ENCODE measurements around the gene ADAM19.

The ADAM19 gene

DNA sequence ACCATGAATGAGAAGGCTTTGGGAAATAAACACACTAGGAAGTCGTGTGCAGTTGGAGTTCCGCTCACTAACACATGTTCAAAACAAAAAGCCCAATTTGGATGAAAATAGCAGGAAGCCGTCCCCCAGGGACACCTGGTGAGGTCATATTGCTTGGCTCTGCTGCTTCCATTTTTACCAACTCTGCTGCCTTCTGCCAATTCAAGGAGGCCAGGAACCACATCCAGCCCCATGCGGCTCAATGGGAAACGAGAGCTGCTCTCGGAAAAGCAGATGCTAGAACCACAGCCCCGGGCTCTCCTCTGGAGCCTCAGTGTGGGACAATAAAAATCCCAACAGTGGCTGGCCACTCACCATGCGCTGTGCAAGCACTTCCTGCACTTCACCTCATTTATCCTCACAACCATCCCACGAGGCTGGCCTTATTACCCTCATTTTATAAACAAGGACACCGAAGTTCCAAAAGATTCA, 13.4 kb downstream of the ADAM19 start:
- no peak for DNase-seq
- TF ChIP-seq GATA1 (IDR thresholded peaks at IDR 0.05; ENCODE audit: low read depth, low read length) (no peak), POLR2A (IDR thresholded peaks at IDR 0.05; ENCODE audit: low read length) (no peak)

DNA sequence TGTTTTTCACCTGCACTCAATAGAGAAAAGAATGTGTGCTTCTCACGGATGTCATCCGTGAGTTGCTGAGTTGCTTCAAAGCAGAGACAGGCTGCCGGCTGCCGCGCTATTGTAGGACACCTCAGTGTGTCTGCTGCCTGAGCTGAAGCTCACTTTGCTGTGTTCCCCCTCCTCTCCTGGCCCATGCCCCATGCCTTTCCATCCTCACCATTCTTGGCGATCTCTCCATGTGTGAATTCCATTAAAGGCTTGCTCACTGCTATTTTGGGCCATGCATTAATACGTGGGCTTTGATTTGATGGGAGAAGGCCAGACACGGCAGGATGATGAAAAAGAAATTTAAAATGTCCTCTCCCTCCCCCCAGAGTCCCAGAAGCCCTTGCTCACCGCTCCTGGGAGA, 14.5 kb downstream of the ADAM19 start:
- no peak for DNase-seq
- TF ChIP-seq POLR2A (IDR thresholded peaks at IDR 0.05; ENCODE audit: low read length) (no peak), GATA1 (IDR thresholded peaks at IDR 0.05; ENCODE audit: low read depth, low read length) (no peak)

DNA sequence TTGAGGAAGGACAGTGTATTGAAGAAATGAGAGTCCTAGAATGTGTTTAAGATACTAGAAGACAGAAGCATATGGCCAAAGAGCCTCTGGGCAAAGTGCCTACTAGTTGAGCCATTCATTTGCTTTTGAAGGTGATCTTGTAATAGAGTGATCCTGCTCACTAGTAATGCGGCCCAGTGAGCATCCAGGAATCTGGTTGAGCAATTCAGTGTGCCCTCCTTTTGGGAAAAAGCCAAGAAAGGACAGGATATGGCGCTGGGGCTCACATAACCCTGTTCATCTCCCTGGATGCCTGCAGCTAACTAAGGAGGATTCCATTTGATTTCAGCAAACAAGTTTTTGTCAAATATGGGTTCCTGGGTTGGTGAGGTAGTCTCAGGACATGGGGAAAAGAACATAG, 16.3 kb downstream of the ADAM19 start:
- no peak for TF ChIP-seq GATA1 (IDR thresholded peaks at IDR 0.05; ENCODE audit: low read depth, low read length)
- TF ChIP-seq POLR2A (IDR thresholded peaks at IDR 0.05; ENCODE audit: low read length): no peak
- DNase-seq: no peak

DNA sequence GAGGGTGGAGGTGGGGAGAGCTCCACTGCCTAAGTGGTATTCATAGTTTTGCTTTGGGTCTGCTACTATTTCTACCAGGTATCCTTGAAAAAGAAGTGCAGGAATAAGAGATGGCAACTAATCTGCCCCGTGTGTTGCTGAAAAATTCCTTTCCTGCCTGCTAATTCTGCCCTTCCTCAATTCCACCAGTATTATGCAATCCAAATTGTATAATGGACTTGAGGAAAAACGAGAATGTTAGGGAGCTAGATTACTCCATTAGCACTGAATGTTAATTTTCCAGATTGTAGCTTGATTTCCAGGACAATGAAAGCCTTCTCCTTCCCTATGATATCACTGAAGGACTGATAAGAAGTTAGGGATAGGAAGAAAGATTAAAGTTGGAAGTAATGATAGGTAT, 16.9 kb downstream of the ADAM19 start:
- TF ChIP-seq GATA1 (IDR thresholded peaks at IDR 0.05; ENCODE audit: low read depth, low read length) (no peak), POLR2A (IDR thresholded peaks at IDR 0.05; ENCODE audit: low read length) (no peak)
- DNase-seq: no peak

DNA sequence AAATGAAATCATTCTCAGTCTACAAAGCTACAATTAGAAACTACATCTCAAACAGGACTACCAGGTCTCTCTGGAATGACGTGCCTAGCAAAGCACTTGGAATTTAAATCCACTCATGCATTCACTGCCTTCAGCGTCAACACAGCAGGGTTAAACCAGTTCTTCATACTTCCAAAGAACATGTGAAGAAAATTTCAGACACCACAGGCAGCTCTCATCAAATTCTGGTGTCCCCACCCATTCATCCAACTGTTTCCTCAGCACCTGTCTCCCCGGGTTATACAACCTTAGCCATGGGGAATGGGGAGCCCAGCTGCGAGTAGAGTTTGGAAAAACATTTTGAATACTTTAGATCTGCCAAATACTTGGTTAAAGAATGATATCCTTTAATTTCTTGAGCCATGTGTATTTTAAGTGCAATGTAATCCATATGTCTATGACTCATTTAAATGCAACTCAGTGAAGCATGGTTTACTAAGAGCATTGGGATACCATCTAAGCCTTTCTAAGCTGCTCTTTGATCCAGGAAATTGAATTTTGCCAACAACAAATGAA, 17.5 kb downstream of the ADAM19 start:
- TF ChIP-seq POLR2A (IDR thresholded peaks at IDR 0.05; ENCODE audit: low read length): no peak
- TF ChIP-seq GATA1 (IDR thresholded peaks at IDR 0.05; ENCODE audit: low read depth, low read length): no peak
- DNase-seq: no peak

DNA sequence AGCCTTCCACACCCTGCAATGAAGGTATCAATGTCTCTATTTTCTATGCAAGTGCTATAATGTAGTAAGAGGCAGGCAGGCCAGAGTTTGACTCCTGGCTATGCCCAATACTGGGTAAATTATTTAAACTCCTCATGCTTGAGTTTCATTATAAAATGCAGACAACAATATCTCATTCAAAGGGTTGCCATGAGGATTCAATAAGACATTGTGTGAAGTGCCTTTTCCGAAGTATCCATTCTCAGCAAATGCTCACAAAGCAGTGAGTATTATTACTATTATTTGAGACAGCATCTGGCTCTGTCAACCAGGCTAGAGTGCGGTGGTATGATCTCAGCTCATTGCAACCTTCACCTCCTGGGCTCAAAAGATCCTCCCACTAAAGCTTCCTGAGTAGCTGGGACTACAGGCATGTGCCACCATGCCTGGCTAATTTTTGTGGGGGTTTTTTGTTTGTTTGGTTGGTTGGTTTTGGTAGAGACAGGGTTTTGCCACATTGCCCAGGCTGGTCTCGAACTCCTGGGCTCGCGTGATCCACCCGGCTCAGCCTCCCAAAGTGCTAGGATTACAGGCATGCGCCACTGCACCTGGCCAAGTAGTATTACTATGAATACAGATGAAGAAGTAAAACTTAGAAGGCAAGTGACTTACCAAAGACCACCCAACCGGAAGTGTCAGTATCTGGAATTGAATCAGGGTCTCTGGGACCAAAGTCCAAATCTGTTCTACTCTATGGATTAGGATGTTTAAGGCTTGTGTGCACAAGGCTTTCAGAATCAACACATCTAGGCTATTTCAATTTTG, 18.8 kb downstream of the ADAM19 start:
- TF ChIP-seq GATA1 (IDR thresholded peaks at IDR 0.05; ENCODE audit: low read depth, low read length): no peak
- no peak for TF ChIP-seq POLR2A (IDR thresholded peaks at IDR 0.05; ENCODE audit: low read length)
- no peak for DNase-seq

DNA sequence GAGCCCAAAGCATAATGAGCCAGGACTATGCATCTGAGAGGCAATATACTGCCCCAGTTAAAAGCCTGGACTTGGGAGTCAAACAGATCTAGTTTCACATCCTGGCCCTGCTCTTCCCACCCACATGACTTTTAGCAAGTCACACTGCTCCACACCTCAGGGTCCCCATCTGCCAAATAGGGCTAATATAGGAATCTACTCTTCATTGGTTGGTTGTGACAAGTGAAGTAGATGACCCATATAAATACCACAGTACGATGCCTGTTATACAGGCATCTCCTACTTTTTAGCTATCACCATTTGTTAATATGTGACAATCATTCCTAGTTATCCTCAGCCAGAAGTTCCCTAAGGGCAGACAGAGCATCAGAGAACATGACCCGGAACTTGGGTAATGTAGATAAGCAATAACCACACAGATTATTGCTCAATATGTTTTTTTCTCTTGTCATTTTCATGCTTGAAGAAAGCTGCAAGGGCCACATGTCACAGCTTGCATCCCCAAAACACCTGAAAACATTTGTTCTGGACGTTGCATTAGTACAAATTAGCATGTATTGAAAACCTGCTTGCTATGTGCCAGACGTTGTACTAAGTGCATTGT, 20.4 kb downstream of the ADAM19 start:
- no peak for DNase-seq
- TF ChIP-seq GATA1 (IDR thresholded peaks at IDR 0.05; ENCODE audit: low read depth, low read length) (no peak), POLR2A (IDR thresholded peaks at IDR 0.05; ENCODE audit: low read length) (no peak)

DNA sequence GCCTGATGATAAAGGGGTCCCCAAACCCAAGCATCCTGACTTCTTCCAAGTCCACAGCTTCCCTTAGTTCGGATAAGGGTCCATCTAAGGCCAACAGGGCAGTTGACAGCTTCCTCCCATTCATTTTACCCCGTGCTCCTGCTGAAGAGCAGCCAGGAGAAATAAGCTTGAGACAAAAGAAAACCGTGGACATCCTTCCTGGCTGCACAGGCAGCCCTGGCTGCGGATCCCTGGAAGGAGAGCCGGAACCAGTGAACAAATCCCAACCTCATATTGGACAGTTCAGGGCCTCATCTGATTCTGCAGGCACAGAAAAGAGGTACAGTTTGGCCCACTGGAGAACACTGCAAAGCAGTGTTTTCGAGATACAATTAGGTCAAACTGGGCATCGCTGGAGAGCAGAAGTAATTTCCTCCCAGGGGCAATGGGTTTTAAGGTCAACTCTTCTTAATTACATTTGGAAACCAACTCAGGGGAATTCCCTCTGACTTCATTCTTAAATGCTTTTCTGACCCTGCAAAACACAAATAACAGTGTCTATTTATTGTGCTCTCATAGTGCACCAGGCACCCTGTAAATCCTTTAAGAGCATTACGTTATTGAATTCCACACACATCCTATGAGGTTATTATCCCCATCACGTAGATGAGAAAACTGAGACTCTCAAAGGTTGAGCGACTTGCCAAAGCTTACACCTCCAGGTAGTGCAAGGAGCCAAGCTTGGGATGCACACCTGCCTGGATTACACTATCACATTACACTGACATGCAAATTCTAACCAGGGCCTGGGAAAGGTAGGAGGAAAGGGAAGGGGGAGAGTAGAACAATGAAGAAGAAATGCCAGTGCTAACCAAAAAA, 21.2 kb downstream of the ADAM19 start:
- TF ChIP-seq GATA1 (IDR thresholded peaks at IDR 0.05; ENCODE audit: low read depth, low read length) (no peak), POLR2A (IDR thresholded peaks at IDR 0.05; ENCODE audit: low read length) (no peak)
- no peak for DNase-seq

DNA sequence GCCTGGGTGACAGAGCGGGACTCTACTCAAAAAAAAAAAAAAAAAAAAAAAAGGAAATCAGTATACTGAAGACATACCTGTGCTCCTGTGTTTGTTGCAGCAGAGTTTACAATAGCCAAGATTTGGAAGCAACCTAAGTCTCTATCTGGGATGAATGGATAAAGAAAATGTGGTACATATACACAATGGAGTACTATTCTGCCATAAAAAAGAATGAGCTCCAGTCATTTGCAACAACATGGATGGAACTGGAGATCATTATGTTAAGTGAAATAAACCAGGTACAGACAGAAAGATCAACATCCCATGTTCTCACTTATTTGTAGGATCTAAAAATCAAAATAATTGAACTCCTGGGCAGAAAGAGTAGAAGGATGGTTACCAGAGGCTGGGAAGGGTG, 22.9 kb downstream of the ADAM19 start:
- no peak for DNase-seq
- TF ChIP-seq GATA1 (IDR thresholded peaks at IDR 0.05; ENCODE audit: low read depth, low read length) (no peak), POLR2A (IDR thresholded peaks at IDR 0.05; ENCODE audit: low read length) (no peak)

DNA sequence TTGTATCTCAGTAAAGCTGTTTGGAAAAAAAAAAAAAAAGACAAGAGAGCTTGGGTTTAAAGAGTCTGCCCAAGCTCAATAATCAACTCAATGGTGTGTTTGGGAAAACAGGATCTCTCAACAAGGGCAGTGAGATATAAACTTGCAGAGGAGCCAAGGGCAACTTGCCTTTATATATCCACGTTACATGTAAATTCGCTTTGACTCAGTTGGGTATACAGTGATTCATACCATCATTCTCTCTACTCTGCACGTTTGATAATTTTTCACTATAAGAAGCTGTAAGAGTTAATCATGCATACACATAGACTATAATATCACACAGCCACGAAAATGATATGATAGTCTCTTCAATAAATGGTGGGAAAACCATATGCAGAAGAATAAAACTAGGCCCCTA, 24.9 kb downstream of the ADAM19 start:
- TF ChIP-seq GATA1 (IDR thresholded peaks at IDR 0.05; ENCODE audit: low read depth, low read length) (no peak), POLR2A (IDR thresholded peaks at IDR 0.05; ENCODE audit: low read length) (no peak)
- no peak for DNase-seq

DNA sequence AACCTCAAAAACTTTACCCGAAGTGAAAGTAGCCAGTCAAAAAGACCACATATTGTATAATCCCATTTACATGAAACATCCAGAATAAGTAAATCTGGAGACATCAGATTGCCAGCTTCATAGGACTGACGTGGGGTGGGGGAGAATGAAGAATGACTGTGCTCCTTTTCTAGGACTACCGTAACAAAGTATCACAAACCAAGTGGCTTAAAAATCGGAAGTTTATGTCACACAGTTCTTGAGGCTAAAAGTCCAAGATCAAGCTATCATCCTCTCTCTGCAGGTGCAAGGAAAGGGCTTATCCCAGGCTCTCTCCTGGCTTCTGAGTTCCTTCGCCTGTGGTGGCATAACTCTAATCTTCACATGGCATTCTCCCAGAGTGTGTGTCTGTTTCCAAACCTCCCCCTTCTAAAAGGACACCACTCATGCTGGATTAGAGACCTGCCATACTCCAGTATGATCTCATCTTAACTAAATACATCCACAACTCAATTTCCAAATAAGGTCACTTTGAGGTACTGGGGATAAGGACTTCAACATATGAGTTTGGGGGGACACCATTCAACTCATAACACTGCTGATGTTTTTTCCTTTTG, 25.5 kb downstream of the ADAM19 start:
- DNase-seq: no peak
- no peak for TF ChIP-seq POLR2A (IDR thresholded peaks at IDR 0.05; ENCODE audit: low read length)
- TF ChIP-seq GATA1 (IDR thresholded peaks at IDR 0.05; ENCODE audit: low read depth, low read length): no peak

DNA sequence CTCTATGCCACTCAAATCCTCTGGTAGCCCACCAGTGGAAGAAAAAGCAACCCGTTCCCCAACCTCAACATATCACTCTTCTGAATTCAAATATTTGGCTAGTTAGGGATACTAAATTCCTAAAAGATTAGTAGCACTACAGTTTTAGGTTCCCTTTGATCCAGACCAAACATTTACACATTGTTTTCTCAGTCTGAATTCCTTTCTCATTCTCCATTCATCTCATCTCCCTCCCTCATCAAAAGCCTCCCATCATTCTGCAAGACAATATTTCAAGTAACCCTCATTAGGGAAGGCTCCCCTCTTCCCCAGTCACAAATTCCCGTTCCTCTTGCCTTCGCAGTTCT, 26.3 kb downstream of the ADAM19 start:
- TF ChIP-seq POLR2A (IDR thresholded peaks at IDR 0.05; ENCODE audit: low read length): no peak
- TF ChIP-seq GATA1 (IDR thresholded peaks at IDR 0.05; ENCODE audit: low read depth, low read length): no peak
- DNase-seq: no peak

DNA sequence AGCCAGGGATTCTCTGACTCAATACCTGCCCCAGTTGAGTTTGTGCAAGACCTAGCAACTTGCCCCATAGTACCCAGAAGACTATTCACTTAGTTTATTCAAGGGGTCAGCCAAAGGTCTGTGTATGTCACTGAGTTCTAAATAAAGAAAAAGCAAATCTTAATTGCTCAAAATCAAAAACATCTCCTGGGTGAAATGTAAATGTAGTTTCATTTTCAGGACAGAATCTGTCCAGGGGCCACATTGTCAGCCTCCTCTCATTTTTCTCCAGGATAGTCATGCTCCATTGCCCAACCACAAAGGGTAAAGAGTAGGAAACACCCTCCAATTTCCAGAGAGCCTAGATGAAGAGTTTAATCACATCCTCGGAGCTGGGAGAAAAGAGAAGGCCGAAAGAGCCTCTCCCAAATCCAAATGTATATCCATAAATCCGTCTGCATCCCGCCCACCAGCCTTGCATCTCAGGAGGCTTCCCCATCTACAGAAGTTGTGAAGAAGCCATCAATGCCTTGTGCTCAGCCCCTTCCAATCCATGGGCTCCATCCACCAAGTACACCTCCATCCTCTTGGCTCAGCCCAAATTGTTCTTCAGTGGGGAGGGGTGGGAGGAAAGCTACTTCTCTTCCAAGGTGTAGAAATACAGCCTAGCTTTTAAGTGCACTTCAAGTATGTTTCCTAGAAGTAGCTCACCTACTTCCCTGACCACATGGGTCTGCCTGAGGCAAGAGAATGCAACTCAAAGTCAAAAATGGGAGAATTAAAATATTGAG, 26.9 kb downstream of the ADAM19 start:
- DNase-seq: no peak
- no peak for TF ChIP-seq POLR2A (IDR thresholded peaks at IDR 0.05; ENCODE audit: low read length)
- no peak for TF ChIP-seq GATA1 (IDR thresholded peaks at IDR 0.05; ENCODE audit: low read depth, low read length)

Data from erythroblast (primary cell).